GM19463 (cell line): ENCODE measurements around the gene FXR2.
"Not testable (repeated sequence)": the region's sequence is repeated elsewhere in the genome, so short reads cannot be mapped to it uniquely, and the experiment has no call there.

ENCODE experiments used
- ATAC-seq: cut with Tn5 transposase; IDR thresholded peaks from one replicate; pipeline ENCODE4 v1.9.1; 2021; ENCODE audit warnings: mild to moderate bottlenecking, moderate library complexity; ENCODE audit not compliant: unreplicated experiment

The FXR2 gene

GRCh38 chr17:7629939-7630571 is 15.4 kb upstream of the FXR2 start, which contains the start of gene SHBG:
Gene SHBG (plus strand): TSS chr17:7630135. CDS start chr17:7630173, 38 bp downstream.
- ATAC-seq = no peak

- peak; percentile 88 for ATAC-seq
Measured at GRCh38 chr17:7627250-7628121, 12.8 kb upstream of the FXR2 start, which contains the start of gene SAT2. Gene SAT2 (minus strand): TSS chr17:7627821. CDS start chr17:7627635, 186 bp downstream.

GRCh38 chr17:7626956-7627249 is 12.2 kb upstream of the FXR2 start:
- no peak for ATAC-seq

GRCh38 chr17:7626307-7626706 is 11.6 kb upstream of the FXR2 start:
- ATAC-seq = no peak

- ATAC-seq = not testable (repeated sequence)
Measured at GRCh38 chr17:7625749-7626148, 11.1 kb upstream of the FXR2 start.

GRCh38 chr17:7623661-7624060 is 9.0 kb upstream of the FXR2 start:
- ATAC-seq = no peak

- no peak for ATAC-seq
Measured at GRCh38 chr17:7620835-7621234, 6.1 kb upstream of the FXR2 start.

- no peak for ATAC-seq
Measured at GRCh38 chr17:7618608-7619007, 3.9 kb upstream of the FXR2 start.

- ATAC-seq = no peak
Measured at GRCh38 chr17:7615265-7615747, 609 bp upstream of the FXR2 start.

- no peak for ATAC-seq
Measured at GRCh38 chr17:7613769-7614424, 800 bp downstream of the FXR2 start.

GRCh38 chr17:7612294-7612640 is 2.4 kb downstream of the FXR2 start:
- ATAC-seq = no peak

GRCh38 chr17:7611635-7612293 is 2.9 kb downstream of the FXR2 start:
- no peak for ATAC-seq

- ATAC-seq = no peak
Measured at GRCh38 chr17:7610641-7611040, 4.1 kb downstream of the FXR2 start.

- no peak for ATAC-seq
Measured at GRCh38 chr17:7606280-7606679, 8.4 kb downstream of the FXR2 start.

- ATAC-seq = not testable (repeated sequence)
Measured at GRCh38 chr17:7597561-7597960, 17.1 kb downstream of the FXR2 start.

- ATAC-seq = no peak
Measured at GRCh38 chr17:7593296-7593695, 21.4 kb downstream of the FXR2 start.

- no peak for ATAC-seq
Measured at GRCh38 chr17:7592422-7593021, 22.2 kb downstream of the FXR2 start.

- no peak for ATAC-seq
Measured at GRCh38 chr17:7591596-7591995, 23.1 kb downstream of the FXR2 start.

GRCh38 chr17:7590743-7591142 is 24.0 kb downstream of the FXR2 start:
- ATAC-seq = no peak

- no peak for ATAC-seq
Measured at GRCh38 chr17:7589891-7590691, 24.6 kb downstream of the FXR2 start, which contains the start of gene SOX15. Gene SOX15 (minus strand): TSS chr17:7590094. CDS start chr17:7589676, 418 bp downstream.
